ENCODE measurements around the gene ZNF593OS.

The ZNF593OS gene

GRCh38 chr1:26158908-26159742, 12.5 kb downstream of the ZNF593OS start, which contains the start of gene FAM110D:
Gene FAM110D (plus strand): TSS chr1:26159079. CDS start chr1:26161292, 2,213 bp downstream.
- DNase-seq, result no peak

GRCh38 chr1:26158271-26158907, 13.2 kb downstream of the ZNF593OS start:
- no peak for DNase-seq

GRCh38 chr1:26156285-26157038, 15.2 kb downstream of the ZNF593OS start:
- peak in 1 of 2 experiments; percentile 38 for DNase-seq

DNA sequence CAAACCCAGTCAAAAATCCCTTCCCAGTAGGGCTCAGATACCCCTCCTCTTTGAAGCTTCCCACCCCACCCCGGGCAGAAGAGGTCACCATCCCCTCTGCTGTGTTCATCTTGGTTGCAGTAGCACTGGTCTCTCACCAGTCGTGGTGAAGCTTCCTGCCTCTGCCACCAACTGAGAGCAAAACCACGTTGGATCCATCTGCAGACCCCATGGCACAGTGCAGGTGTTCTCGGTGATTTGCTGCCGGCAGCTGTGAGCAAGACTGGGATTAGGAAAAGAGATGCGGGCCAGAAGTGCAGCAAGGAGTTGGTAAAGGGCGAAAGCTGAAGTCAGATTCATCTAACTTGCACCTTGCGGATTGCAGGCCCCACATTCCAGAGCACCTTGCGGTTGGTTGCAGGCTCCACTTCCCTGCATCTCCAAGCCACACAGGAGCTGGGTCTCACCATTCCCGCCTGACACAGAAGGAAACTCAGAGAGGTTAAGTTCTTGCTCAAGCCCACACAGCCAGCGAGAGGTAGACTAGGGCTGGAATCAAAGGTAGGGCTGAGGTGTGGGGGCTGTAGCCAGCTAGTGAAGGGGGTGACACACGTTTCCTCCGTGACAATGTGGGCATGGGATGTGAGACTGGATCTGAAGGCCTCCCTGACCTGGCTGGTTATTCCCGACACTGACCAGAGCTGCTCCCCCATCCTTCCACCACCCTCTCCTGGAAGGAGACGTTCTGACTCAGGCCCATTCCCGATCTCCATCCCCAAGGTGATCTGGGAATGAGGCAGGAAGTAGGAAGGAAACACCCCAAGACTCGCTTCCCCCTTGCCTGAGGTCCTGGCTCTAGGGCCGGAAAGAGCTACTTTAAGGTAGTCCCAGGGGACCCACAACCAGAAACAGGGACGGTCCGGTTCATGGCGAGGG, 16.0 kb downstream of the ZNF593OS start:
- DNase-seq, result no peak

DNA sequence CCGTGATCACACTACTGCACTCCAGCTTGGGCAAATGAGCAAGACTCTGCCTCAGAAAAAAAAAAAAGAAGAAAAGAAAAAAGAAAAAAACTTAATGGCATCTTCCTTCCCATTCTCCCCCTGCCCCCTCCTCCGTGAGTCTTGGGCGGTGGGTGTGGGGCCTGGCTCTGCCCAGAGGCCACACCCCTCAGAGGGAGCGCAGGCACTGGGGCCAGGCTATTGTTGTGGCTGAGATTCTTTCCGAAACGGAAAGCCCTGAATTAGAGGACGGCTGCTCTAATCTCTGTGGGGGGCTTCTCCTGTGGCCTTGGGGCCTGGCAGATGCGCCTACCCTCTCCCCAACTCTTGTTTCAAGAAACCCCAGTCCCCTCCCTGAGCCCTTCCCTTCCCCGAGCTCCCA, 16.9 kb downstream of the ZNF593OS start:
- DNase-seq, result no peak

DNA sequence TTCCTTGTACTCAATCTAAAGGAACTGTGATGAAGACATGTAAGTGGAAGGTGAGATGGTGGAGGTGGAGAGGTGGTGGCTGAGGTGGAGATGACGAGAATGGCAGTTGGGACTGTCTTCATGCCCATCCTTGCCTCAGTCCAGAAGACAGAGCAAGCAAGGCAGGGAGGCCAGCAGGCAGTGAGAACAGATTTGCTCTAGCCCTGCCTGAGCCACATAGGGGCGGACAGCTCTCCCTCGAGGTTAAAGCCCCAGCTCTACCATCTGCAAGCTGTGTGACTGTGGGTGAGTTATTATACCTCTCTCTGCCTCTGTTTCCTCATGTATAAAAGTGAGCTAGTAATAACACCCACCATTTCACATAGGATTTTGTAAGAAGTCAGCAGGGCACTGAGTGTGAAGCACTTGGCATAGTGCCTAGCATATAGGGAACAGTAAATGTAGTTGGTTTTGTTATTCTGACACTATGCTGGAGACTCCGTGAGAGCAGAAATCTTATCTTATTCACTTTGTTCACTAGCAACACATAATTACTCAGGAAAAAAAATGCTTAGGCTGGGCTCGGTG, 17.6 kb downstream of the ZNF593OS start:
- no peak for DNase-seq

GRCh38 chr1:26148887-26149286, 22.7 kb downstream of the ZNF593OS start:
- no peak for DNase-seq

DNA sequence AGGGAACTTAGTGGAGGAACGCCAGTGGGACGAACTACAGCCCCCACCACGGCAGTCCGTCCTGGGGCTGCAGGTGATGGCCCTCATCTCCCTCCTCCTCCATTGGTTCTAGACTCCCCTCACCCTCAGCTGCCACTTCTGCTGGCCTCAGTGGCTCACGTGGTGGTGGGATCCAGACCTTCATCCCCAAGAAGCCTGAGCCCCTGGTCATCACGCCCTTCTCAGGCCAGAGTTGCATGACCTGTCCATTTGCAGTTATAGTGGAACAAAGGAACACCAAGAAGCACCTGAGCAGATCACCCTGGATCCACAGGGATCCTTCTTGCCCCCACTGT, 25.7 kb downstream of the ZNF593OS start:
- DNase-seq, result no peak

- peak; percentile 85 to 90 for DNase-seq
Measured at GRCh38 chr1:26145041-26145959, 26.3 kb downstream of the ZNF593OS start.

- no peak for DNase-seq
Measured at GRCh38 chr1:26142159-26142558, 29.5 kb downstream of the ZNF593OS start.

- no peak for DNase-seq
Measured at GRCh38 chr1:26138974-26139558, 32.6 kb downstream of the ZNF593OS start.

- DNase-seq, result no peak
Measured at GRCh38 chr1:26134466-26134865, 37.2 kb downstream of the ZNF593OS start.

GRCh38 chr1:26132834-26133167, 38.8 kb downstream of the ZNF593OS start:
- no peak for DNase-seq

DNA sequence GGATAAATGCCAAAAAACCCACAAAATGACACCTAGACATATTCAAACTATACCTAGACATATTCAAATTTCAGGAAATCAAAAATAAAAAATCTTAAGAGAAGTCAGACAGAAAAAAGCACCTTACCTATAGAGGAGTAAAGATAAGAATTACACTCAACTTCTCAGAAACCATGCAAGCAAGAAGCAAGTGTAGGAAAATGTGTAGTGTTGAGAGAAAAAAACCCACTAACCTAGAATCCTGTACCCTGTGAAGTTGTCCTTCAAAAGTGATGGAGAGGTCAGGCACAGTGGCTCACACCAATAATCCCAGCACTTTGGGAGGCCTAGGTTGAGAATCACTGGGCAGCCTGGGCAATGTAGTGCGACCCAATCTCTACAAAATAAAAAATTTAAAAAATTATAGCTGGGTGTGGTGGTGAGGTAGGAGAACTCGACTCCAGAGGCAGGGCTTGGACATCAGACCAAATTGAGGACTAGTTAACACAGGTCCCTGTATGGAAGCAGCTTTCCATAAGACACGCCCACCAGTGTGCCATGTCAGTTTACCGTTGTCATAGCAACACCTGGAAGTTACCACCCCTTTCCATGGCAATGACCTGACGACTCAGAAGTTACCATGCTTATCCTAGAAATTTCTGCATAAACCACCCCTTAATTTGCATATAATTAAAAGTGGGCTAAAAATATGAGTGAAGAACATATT, 39.4 kb downstream of the ZNF593OS start:
- DNase-seq, result no peak

DNA sequence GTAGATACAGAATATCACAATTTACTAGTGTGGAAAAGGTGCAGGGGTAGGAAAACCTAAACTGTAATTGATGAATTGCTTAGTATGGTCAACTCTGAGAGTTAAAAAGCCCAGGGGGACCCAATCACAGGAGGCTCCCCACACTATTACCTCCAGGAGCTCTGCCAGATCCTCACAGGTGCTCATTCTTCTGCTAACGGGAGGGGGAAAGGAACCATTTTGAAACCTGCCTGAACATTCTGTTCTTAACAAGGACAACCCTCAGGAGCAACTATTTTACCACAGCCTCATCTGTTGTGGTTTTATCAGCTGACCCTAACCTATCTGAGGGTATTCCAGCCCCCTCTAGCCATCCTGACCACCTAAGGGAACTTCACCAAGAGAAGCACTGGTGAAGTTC, 40.9 kb downstream of the ZNF593OS start:
- no peak for DNase-seq

DNA sequence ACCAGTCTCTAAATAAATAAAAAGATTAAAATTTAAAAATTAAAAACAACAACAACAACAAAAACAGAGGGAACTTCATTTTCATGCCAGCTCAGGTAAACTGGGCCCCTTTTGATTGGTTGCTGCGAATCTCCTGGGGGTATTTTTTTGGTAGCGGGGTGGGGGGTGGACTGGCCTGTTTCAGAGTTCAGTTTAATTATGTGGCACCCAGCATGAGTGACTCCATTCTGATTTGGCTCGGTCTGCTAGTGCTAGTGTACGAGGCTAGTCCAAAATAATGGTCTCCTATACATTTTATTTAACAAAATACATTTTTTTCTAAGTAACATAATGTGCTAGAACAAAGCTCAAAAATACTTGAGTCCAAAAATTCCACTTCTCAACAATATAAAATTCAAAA, 41.9 kb downstream of the ZNF593OS start:
- DNase-seq, result no peak

GRCh38 chr1:26127235-26128163, 44.1 kb downstream of the ZNF593OS start:
- no peak for DNase-seq

DNA sequence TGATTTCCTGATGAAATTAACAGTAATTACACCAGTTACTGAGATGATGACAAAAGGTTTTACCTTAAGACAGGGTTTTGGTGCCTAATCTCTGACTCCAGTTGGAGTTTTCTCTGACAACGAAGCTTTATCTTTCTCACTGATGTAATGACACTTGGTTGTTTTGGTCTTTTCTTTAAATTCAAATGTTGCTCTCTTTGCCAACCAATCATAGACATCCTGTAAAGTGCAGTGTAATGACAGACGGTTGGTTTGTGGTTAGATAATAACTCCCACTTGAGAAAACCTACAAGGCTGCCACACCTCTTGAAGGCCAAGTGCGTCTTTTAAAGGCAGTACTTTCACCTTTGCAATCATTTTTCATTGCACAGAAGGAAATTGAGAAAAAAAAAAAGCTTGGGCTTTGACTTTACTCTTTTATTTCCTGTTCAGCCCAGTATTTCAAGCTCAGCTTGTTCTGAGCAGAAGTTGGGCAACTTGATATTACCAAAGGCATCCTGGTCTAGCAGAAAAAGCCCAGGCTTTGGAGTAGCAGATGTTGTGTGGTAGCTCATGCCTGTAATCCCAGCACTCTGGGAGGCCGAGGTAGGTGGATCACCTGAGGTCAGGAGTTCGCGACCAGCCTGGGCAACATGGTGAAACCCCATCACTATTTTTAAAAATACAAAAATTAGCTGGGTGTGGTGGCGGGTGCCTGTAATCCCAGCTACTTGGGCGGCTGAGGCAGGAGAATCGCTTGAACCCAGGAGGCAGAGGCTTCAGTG, 45.1 kb downstream of the ZNF593OS start:
- DNase-seq, result peak in 1 of 2 experiments; percentile 14
